Mesendoderm (in vitro differentiated cells): ENCODE measurements around the gene CHAF1A.

Experiments
- DNase-seq: peaks from one replicate; pipeline ENCODE4 v3.0.0; 2013
- H2AK5ac ChIP-seq: 2 replicates; pipeline ENCODE4 v1.6.1; 2013; ENCODE audit warnings: low read length, inconsistent platforms
- H2BK120ac ChIP-seq: 2 replicates; pipeline ENCODE4 v1.6.1; 2013; ENCODE audit warnings: low read depth, mild to moderate bottlenecking, low read length, moderate library complexity, mixed read lengths
- H2BK15ac ChIP-seq: replicated peaks from 2 replicates; pipeline ENCODE4 v1.6.1; 2013; ENCODE audit warnings: low read depth, mild to moderate bottlenecking, moderate library complexity
- H2BK5ac ChIP-seq: 2 replicates; pipeline ENCODE4 v1.6.1; 2013; ENCODE audit warnings: low read length, inconsistent platforms
- H3K18ac ChIP-seq: 2 replicates; pipeline ENCODE4 v1.6.1; 2013; ENCODE audit warnings: mild to moderate bottlenecking, low read length, mixed read lengths
- H3K23ac ChIP-seq: one replicate; pipeline ENCODE4 v1.6.1; 2013; ENCODE audit warnings: low read length
- H3K27ac ChIP-seq: 2 replicates; pipeline ENCODE4 v1.5.1; 2013; ENCODE audit warnings: low read depth, mild to moderate bottlenecking, inconsistent platforms, low read length, moderate library complexity
- H3K27me3 ChIP-seq: 2 replicates; pipeline ENCODE4 v1.6.1; 2013; ENCODE audit warnings: low read length, control low read depth, mild to moderate bottlenecking, inconsistent platforms; ENCODE audit not compliant: insufficient read depth, poor library complexity
- H3K36me3 ChIP-seq: 2 replicates; pipeline ENCODE4 v1.6.1; 2013; ENCODE audit warnings: low read length, inconsistent platforms; ENCODE audit not compliant: control insufficient read depth, insufficient read depth
- H3K4ac ChIP-seq: one replicate; pipeline ENCODE4 v1.6.1; 2013; ENCODE audit warnings: low read depth, mild to moderate bottlenecking, low read length, moderate library complexity
- H3K4me1 ChIP-seq: 2 replicates; pipeline ENCODE4 v1.6.1; 2013; ENCODE audit warnings: low read depth, low read length, inconsistent platforms; ENCODE audit not compliant: control insufficient read depth
- H3K4me2 ChIP-seq: 2 replicates; pipeline ENCODE4 v1.6.1; 2013; ENCODE audit warnings: low read length
- H3K4me3 ChIP-seq: 2 replicates; pipeline ENCODE4 v1.5.1; 2013; ENCODE audit warnings: mild to moderate bottlenecking, low read length
- H3K56ac ChIP-seq: one replicate; pipeline ENCODE4 v1.6.1; 2013; ENCODE audit warnings: low read length
- H3K79me1 ChIP-seq: 2 replicates; pipeline ENCODE4 v1.6.1; 2013; ENCODE audit warnings: low read length, inconsistent platforms
- H3K79me2 ChIP-seq: 2 replicates; pipeline ENCODE4 v1.6.1; 2013; ENCODE audit warnings: mild to moderate bottlenecking, low read length; ENCODE audit not compliant: control insufficient read depth, insufficient read depth
- H3K9ac ChIP-seq: 2 replicates; pipeline ENCODE4 v1.6.1; 2013; ENCODE audit warnings: low read length, inconsistent platforms
- H4K5ac ChIP-seq: one replicate; pipeline ENCODE4 v1.6.1; 2013; ENCODE audit warnings: low read length
- H4K8ac ChIP-seq: one replicate; pipeline ENCODE4 v1.6.1; 2013; ENCODE audit warnings: low read depth, mild to moderate bottlenecking, control low read depth, low read length, moderate library complexity
- WGBS: extraction: QIAGEN DNeasy Blood & Tissue Kit; methylation state at CpG from one replicate; pipeline ENCODE4 v1.1.7; 2013; ENCODE audit warnings: low lambda C conversion rate, missing lambda C conversion rate; ENCODE audit not compliant: insufficient coverage; ENCODE audit errors: extremely low coverage; 5-methylcytosine and 5-hydroxymethylcytosine counted together

CHAF1A gene

DNA sequence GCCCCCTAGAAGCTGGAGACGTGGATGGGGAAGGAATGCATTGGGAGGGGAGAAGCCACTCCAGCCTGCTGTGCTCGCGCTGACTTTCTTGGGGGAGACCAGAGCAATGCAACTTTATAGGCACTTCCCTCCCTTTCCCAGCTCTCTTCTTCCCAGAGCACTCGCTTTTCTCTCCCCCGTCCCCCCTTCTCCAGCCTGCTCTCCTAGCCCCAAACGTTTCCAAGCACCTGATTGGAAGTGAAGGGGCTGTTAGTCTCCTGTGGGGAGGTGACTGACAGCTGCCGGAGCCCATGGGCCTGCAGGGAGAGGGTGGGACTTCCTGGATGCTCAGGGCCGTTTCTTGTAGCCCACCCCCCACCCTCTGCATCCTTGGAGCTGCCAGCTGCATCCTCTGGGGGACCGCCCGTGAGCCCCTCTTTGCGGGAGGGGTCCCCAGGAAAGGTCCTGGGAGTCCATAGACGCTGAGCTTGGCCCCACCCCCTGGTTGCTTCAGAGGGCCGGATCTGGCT, 72.1 kb downstream of the CHAF1A start:
- peak; percentile 94 for DNase-seq
- H3K79me1 ChIP-seq: peaks cover 13% of the 10 kb centered on the region
- H3K4me2 ChIP-seq: peak overlapping the region; percentile 58
- no peak overlapping the region for H2BK15ac ChIP-seq
- no peak overlapping the region for H3K4ac ChIP-seq
- H4K8ac ChIP-seq: no peak overlapping the region
- H3K27ac ChIP-seq: peak overlapping the region; percentile 87
- no peaks in the 10 kb centered on the region for H3K27me3 ChIP-seq
- H2BK120ac ChIP-seq: no peak overlapping the region
- no peak overlapping the region for H2AK5ac ChIP-seq
- WGBS: no CpG with 5 or more reads among the region's 13 CpGs
- H3K4me3 ChIP-seq: peak overlapping the region; percentile 67
- H3K56ac ChIP-seq: peak overlapping the region; percentile 71
- H3K4me1 ChIP-seq: peaks cover 2% of the 10 kb centered on the region
- H4K5ac ChIP-seq: no peak overlapping the region
- peaks cover 28% of the 10 kb centered on the region for H3K79me2 ChIP-seq
- peak overlapping the region; percentile 91 for H3K9ac ChIP-seq
- H3K23ac ChIP-seq: no peak overlapping the region
- H3K36me3 ChIP-seq: peaks cover 8% of the 10 kb centered on the region
- H3K18ac ChIP-seq: peak overlapping the region; percentile 8
- no peak overlapping the region for H2BK5ac ChIP-seq

DNA sequence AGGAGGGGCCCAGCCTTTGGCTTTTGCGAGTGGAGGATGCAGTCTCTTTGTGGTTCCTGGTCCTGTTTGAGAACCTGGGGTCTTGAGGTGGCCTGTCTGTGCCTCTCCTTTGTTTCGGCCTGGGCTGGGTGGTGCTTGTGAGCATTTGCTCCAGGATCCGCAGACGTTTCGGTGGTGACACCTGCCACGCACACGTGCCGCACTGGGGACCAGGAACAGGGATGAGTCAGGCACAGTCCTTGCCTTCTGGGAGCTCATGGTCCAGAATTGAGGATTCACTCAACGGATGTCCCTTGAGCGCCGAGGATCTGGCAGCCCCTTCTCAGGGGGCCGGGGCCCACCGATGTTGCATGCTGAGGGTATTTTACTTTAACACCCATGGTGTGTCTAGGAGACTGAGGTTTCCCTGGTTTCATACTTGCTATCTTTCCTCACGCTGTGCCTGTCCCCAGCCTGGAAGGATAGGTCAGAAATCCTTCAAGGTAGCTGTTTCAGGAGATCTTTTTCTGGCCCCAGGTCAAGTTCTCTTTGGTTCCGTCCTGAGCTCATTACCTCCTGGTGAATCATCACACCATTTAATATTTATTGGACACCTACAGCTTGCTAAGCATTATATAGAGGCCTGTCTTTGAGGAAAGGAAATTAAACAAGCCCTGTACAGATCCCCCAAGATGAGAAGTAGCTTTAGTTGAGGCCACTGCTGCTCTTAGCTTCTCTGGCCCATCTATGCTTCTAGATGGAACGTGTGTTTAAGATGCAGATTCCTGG, 74.8 kb downstream of the CHAF1A start:
- Histone ChIP-seq H3K9ac (no peak overlapping the region), H3K4ac (no peak overlapping the region), H3K4me3 (no peak overlapping the region), H2BK120ac (no peak overlapping the region), H3K4me2 (no peak overlapping the region), H3K23ac (no peak overlapping the region), H3K79me2 (peaks cover 28% of the 10 kb centered on the region), H3K4me1 (peaks cover 2% of the 10 kb centered on the region), H4K5ac (no peak overlapping the region), H4K8ac (no peak overlapping the region), H3K36me3 (peaks cover 8% of the 10 kb centered on the region), H2AK5ac (no peak overlapping the region), H2BK5ac (no peak overlapping the region), H2BK15ac (no peak overlapping the region), H3K27me3 (no peaks in the 10 kb centered on the region), H3K27ac (no peak overlapping the region), H3K56ac (no peak overlapping the region), H3K18ac (no peak overlapping the region), H3K79me1 (peaks cover 13% of the 10 kb centered on the region)
- no CpG with 5 or more reads among the region's 16 CpGs for WGBS
- DNase-seq: no peak

DNA sequence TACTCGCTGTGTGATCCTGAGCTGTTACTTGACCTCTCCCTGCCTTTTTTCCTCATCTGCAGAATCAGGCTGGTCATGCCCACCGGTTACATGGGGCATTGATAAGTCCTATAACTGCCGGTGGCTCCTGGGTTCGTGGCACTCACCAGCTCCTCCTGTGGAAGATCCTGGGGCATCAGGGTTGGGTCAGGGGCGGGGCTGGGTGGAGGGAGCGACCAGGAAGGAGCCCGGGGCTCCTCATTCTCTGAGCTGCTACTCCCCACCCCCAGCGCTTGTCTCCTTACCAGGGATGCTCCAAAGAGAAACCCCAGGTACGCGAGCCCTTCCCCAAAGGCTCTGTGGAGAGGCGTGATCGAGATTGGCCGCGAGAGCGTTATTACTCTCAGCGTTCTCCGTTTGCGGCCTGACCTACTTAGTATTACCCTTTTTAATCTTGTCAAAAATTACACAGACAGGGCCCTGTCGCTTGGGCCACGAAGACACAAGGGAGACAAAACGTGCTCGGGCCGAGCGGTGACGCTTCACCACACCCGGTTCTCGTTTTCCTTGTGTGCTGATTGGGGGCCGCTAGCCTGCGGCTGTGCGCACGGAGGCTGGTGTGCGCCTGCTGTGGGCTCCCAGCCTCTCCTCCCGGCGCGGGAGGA, 80.4 kb downstream of the CHAF1A start:
- Histone ChIP-seq H3K36me3 (no peaks in the 10 kb centered on the region), H2BK120ac (no peak overlapping the region), H3K9ac (no peak overlapping the region), H3K4ac (no peak overlapping the region), H3K56ac (no peak overlapping the region), H3K4me2 (no peak overlapping the region), H3K27me3 (no peaks in the 10 kb centered on the region), H3K79me2 (no peaks in the 10 kb centered on the region), H4K5ac (no peak overlapping the region), H3K79me1 (no peaks in the 10 kb centered on the region), H3K27ac (no peak overlapping the region), H3K18ac (no peak overlapping the region), H4K8ac (no peak overlapping the region), H3K4me1 (no peaks in the 10 kb centered on the region), H2BK5ac (no peak overlapping the region), H2BK15ac (no peak overlapping the region), H3K23ac (no peak overlapping the region), H2AK5ac (no peak overlapping the region), H3K4me3 (no peak overlapping the region)
- no peak for DNase-seq
- WGBS: no CpG with 5 or more reads among the region's 35 CpGs

DNA sequence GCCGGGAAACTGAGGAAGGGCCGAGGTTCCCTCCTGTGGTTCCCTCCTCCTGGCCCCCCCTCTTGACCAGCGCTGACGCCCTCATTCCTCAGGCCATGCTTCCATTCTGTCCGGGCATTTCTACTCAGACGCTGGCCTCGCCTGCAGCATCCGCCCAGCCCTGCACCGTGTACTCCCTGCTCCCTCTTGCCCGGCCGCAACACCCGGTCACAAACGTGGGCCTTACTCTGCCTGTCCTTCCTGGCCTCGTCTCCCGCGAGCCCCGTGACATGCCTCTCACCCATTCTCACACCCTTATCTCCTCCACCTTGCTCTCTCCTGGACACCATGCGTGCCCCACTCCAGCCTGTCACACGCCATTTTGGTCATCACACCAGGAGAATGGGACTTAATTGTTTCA, 80.9 kb downstream of the CHAF1A start:
- Histone ChIP-seq H3K36me3 (no peaks in the 10 kb centered on the region), H3K79me1 (no peaks in the 10 kb centered on the region)
- no CpG with 5 or more reads among the region's 19 CpGs for WGBS

DNA sequence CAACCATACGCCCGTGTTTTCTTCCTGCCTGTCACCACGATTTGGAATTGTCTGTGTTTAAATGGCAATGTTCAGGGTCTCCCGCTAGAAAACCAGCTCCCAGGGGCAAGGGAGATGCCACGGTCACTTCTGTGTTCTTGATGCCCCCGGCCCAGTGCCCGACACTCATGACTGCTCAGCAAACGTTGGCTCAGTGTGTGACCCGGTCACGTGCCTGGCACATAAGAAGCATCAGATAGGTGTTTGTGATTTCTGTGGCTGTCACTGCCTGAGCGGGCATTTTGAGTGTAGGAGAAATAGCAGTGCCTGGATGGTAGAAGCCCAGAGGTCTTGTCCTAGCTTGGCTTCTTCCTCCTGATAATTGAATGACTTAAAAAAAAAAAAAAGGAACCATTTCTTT, 85.1 kb downstream of the CHAF1A start:
- no peak overlapping the region for H2BK15ac ChIP-seq
- H3K79me1 ChIP-seq: peaks cover 2% of the 10 kb centered on the region
- no peak overlapping the region for H3K4me2 ChIP-seq
- H4K5ac ChIP-seq: no peak overlapping the region
- no peaks in the 10 kb centered on the region for H3K4me1 ChIP-seq
- no peak overlapping the region for H3K4me3 ChIP-seq
- H3K79me2 ChIP-seq: no peaks in the 10 kb centered on the region
- no peak overlapping the region for H4K8ac ChIP-seq
- H2BK120ac ChIP-seq: no peak overlapping the region
- no peak overlapping the region for H3K27ac ChIP-seq
- peaks cover 8% of the 10 kb centered on the region for H3K36me3 ChIP-seq
- H3K23ac ChIP-seq: no peak overlapping the region
- no peak overlapping the region for H3K9ac ChIP-seq
- no peak overlapping the region for H3K56ac ChIP-seq
- no peak overlapping the region for H2BK5ac ChIP-seq
- WGBS: no CpG with 5 or more reads among the region's 11 CpGs
- H3K27me3 ChIP-seq: no peaks in the 10 kb centered on the region
- H3K4ac ChIP-seq: no peak overlapping the region
- DNase-seq: no peak
- H2AK5ac ChIP-seq: no peak overlapping the region
- H3K18ac ChIP-seq: no peak overlapping the region

More for the DNA sequence above, 80.9 kb downstream of the CHAF1A start:
- no peak overlapping the region for H4K8ac ChIP-seq
- H2AK5ac ChIP-seq: no peak overlapping the region
- H2BK5ac ChIP-seq: no peak overlapping the region
- H4K5ac ChIP-seq: no peak overlapping the region
- no peak for DNase-seq
- H3K4me1 ChIP-seq: no peaks in the 10 kb centered on the region
- H3K27me3 ChIP-seq: no peaks in the 10 kb centered on the region
- H2BK15ac ChIP-seq: no peak overlapping the region
- H3K4me3 ChIP-seq: no peak overlapping the region
- H3K9ac ChIP-seq: no peak overlapping the region
- no peak overlapping the region for H3K4me2 ChIP-seq
- no peak overlapping the region for H3K23ac ChIP-seq
- no peak overlapping the region for H3K18ac ChIP-seq
- no peak overlapping the region for H3K27ac ChIP-seq
- no peaks in the 10 kb centered on the region for H3K79me2 ChIP-seq
- no peak overlapping the region for H3K56ac ChIP-seq
- H3K4ac ChIP-seq: no peak overlapping the region
- no peak overlapping the region for H2BK120ac ChIP-seq
